Middle frontal gyrus (tissue), 1 donor: Measurements from ENCODE around the gene GADD45GIP1.
"Not testable (repeated sequence)": the region's sequence is repeated elsewhere in the genome, so short reads cannot be mapped to it uniquely, and the experiment has no call there.

Experiments used
- DNase-seq: peaks from one replicate; pipeline ENCODE4 v3.0.0-alpha.2; 2015; ENCODE audit warnings: low spot score; ENCODE audit errors: extremely low spot score

GADD45GIP1 gene

GRCh38 chr19:12990431-12990830 is 33.4 kb upstream of the GADD45GIP1 start:
- no peak for DNase-seq

GRCh38 chr19:12987781-12988180 is 30.8 kb upstream of the GADD45GIP1 start:
- DNase-seq, result no peak

- DNase-seq, result no peak
Measured at GRCh38 chr19:12987190-12987589, 30.2 kb upstream of the GADD45GIP1 start.

- no peak for DNase-seq
Measured at GRCh38 chr19:12986726-12987125, 29.7 kb upstream of the GADD45GIP1 start.

GRCh38 chr19:12985049-12985776 is 28.2 kb upstream of the GADD45GIP1 start:
- DNase-seq, result peak; percentile 58

GRCh38 chr19:12984683-12985048 is 27.6 kb upstream of the GADD45GIP1 start:
- no peak for DNase-seq

- no peak for DNase-seq
Measured at GRCh38 chr19:12984143-12984627, 27.2 kb upstream of the GADD45GIP1 start.

GRCh38 chr19:12983542-12984142 is 26.6 kb upstream of the GADD45GIP1 start:
- peak; percentile 79 for DNase-seq

GRCh38 chr19:12983091-12983490 is 26.1 kb upstream of the GADD45GIP1 start:
- DNase-seq, result no peak

- no peak for DNase-seq
Measured at GRCh38 chr19:12982648-12983047, 25.6 kb upstream of the GADD45GIP1 start.

GRCh38 chr19:12979974-12980373 is 23.0 kb upstream of the GADD45GIP1 start:
- DNase-seq, result no peak

GRCh38 chr19:12976109-12976508 is 19.1 kb upstream of the GADD45GIP1 start:
- not testable (repeated sequence) for DNase-seq

GRCh38 chr19:12975221-12975741 is 18.3 kb upstream of the GADD45GIP1 start:
- no peak for DNase-seq

- DNase-seq, result no peak
Measured at GRCh38 chr19:12974301-12975220, 17.5 kb upstream of the GADD45GIP1 start.

- DNase-seq, result no peak
Measured at GRCh38 chr19:12973236-12973635, 16.2 kb upstream of the GADD45GIP1 start.

GRCh38 chr19:12970070-12970820 is 13.2 kb upstream of the GADD45GIP1 start:
- no peak for DNase-seq

- no peak for DNase-seq
Measured at GRCh38 chr19:12969292-12969988, 12.4 kb upstream of the GADD45GIP1 start, which contains the start of gene DAND5. TSS of gene DAND5 (plus strand) at chr19:12969576. CDS start at chr19:12969661, 85 bp downstream.

GRCh38 chr19:12967907-12968306 is 10.9 kb upstream of the GADD45GIP1 start:
- no peak for DNase-seq

GRCh38 chr19:12965812-12966135 is 8.8 kb upstream of the GADD45GIP1 start:
- no peak for DNase-seq
